AG04450 (cell line): ENCODE results near the gene REPS2. TPM values are rescaled to one million over a fixed set of nuclear protein-coding genes. Genes with fewer than 3 reads are reported as not detected.

Experiments used
- CTCF ChIA-PET: fragments of 300-600, 350-600 bp; formaldehyde crosslinking; extraction: SDS; loops from one replicate; lab custom pipeline; 2022; ENCODE audit warnings: antibody characterized with exemption, inconsistent platforms; lab: Charles Lee
- POLR2A ChIA-PET: fragments of 350-600 bp; formaldehyde crosslinking; extraction: SDS; loops from one replicate; lab custom pipeline; 2021; ENCODE audit warnings: antibody characterized with exemption, inconsistent platforms; lab: Yijun Ruan, JAX
- DNase-seq: peaks from one replicate; pipeline ENCODE4 v3.0.0-alpha.2; 2011; ENCODE audit warnings: low read depth, low spot score
- H3K27ac ChIP-seq: one replicate; pipeline ENCODE4 v1.5.1; 2012; ENCODE audit warnings: low read depth, low read length, control low read depth
- H3K27me3 ChIP-seq: one replicate; pipeline ENCODE4 v1.6.0; 2012; ENCODE audit warnings: low read length; ENCODE audit not compliant: control insufficient read depth, insufficient read depth
- H3K4me3 ChIP-seq: 2 replicates; pipeline ENCODE4 v1.5.1; 2011; ENCODE audit warnings: mild to moderate bottlenecking, low read depth, low read length, control low read depth
- H3K9me3 ChIP-seq: 2 replicates; pipeline ENCODE4 v1.5.1; 2012; ENCODE audit warnings: low read length; ENCODE audit not compliant: control insufficient read depth, insufficient read depth
- CTCF ChIP-seq: IDR thresholded peaks from 2 replicates; pipeline ENCODE4 v1.5.1; 2011; ENCODE audit warnings: low read depth, low read length, control low read depth, inconsistent platforms
- polyA plus RNA-seq: library from polyadenylated mRNA; depleted of rRNA; stranded (reverse); fragments of >200 nt; gene quantifications from 2 replicates; pipeline ENCODE4 v1.2.3, GENCODE V29; 2011

REPS2 gene
- polyA plus RNA-seq, 1 experiment = 0.17 TPM

GRCh38 chrX:17174671-17175070 is 228.2 kb downstream of the REPS2 start:
- TF ChIP-seq CTCF = no peak
- Histone ChIP-seq H3K27ac (no peak overlapping the region), H3K9me3 (no peaks in the 10 kb centered on the region), H3K4me3 (no peak overlapping the region), H3K27me3 (no peaks in the 10 kb centered on the region)
- ChIA-PET POLR2A (no interaction called here), CTCF (no interaction called here)
- DNase-seq = no peak

- no peak for DNase-seq
- ChIA-PET POLR2A (no interaction called here), CTCF (no interaction called here)
- no peak for TF ChIP-seq CTCF
- no peak overlapping the region for H3K4me3 ChIP-seq
- H3K27ac ChIP-seq = no peak overlapping the region
- no peaks in the 10 kb centered on the region for H3K9me3 ChIP-seq
- H3K27me3 ChIP-seq = no peaks in the 10 kb centered on the region
Observed at GRCh38 chrX:17182317-17182716, 235.9 kb downstream of the REPS2 start.

- Histone ChIP-seq H3K27ac (no peak overlapping the region), H3K27me3 (no peaks in the 10 kb centered on the region), H3K4me3 (no peak overlapping the region), H3K9me3 (no peaks in the 10 kb centered on the region)
- no peak for DNase-seq
- no peak for TF ChIP-seq CTCF
- ChIA-PET CTCF (no interaction called here), POLR2A (no interaction called here)
Observed at GRCh38 chrX:17183566-17183965, 237.1 kb downstream of the REPS2 start.

GRCh38 chrX:17185431-17185830 is 239.0 kb downstream of the REPS2 start:
- POLR2A ChIA-PET = no interaction called here
- DNase-seq = no peak
- Histone ChIP-seq H3K4me3 (no peak overlapping the region), H3K27ac (no peak overlapping the region), H3K9me3 (no peaks in the 10 kb centered on the region), H3K27me3 (no peaks in the 10 kb centered on the region)
- CTCF ChIA-PET = no interaction called here
- TF ChIP-seq CTCF = no peak

DNA sequence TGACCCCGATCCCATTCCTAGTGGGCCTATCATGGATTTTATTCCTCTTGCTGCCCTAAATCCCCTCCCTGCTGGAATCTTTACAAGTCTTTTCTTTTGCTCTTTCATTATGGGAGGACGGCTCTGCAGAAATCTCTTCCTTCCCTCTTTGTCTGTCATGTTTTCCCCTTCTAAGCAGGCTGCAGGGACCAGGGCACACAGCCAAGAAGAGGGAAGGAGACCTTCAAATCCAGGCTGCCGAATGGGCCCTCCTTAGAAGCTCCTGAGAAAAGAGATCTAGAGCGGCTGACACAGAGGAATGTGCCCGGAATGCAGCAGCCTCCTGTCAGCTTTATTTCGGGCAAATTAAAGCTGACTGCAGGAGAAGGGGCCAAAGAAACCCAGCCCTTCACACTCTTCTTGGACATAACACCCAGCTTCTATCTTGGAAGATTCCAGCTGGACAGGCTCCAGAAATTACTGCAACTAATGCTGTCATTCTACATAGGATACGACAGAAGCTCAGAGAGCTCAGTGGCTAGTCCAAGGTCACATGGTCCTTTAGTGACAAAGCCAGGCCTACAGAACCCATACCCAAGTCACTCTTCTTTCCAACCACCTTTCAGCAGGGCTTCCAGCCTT is 240.8 kb downstream of the REPS2 start:
- DNase-seq = no peak
- CTCF ChIA-PET = no interaction called here
- Histone ChIP-seq H3K4me3 (no peak overlapping the region), H3K9me3 (no peaks in the 10 kb centered on the region), H3K27me3 (no peaks in the 10 kb centered on the region), H3K27ac (no peak overlapping the region)
- POLR2A ChIA-PET = no interaction called here
- TF ChIP-seq CTCF = no peak
